B cell (primary cell): ENCODE results near the gene AKR1B15. TPM values are rescaled to one million over a fixed set of nuclear protein-coding genes. Genes with fewer than 3 reads are reported as not detected.

Experiments used
- ATAC-seq: fragments of 200-7000 bp; cut with Tn5 transposase; one replicate; pipeline ENCODE4 v1.10.0; 2021; ENCODE audit warnings: low read depth, mild to moderate bottlenecking, moderate number of reproducible peaks, moderate library complexity
- CTCF ChIA-PET: fragments of 350-600 bp; sonication (Branson Sonifier 250); formaldehyde crosslinking; loops from one replicate; lab custom pipeline; 2021; ENCODE audit warnings: antibody characterized with exemption, inconsistent platforms; lab: Charles Lee
- POLR2A ChIA-PET: fragments of 350-600 bp; sonication (Branson Sonifier 250); formaldehyde crosslinking; loops from one replicate; lab custom pipeline; 2021; ENCODE audit warnings: antibody characterized with exemption; lab: Charles Lee
- DNase-seq: peaks from one replicate; pipeline ENCODE4 v3.0.0; 2013
- H2AFZ ChIP-seq: 2 replicates; pipeline ENCODE4 v1.6.1; 2012; ENCODE audit warnings: mild to moderate bottlenecking, low read depth, low read length; ENCODE audit not compliant: insufficient read depth, poor library complexity, severe bottlenecking
- H3K27ac ChIP-seq, 2 donors: 1 replicate in 1 of 2; 2 replicates in 1 of 2; pipeline ENCODE4 v1.5.1; 2012 to 2013; ENCODE audit warnings: low read length in 2 of 2, mild to moderate bottlenecking in 2 of 2, moderate library complexity in 1 of 2
- H3K27me3 ChIP-seq, 4 experiments: fragments of 200-600 bp in 1 of 4; sonication (generic) in 1 of 4; replicated peaks in 1 of 4; 1 replicate in 2 of 4; 2 replicates in 2 of 4; pipeline versions ENCODE4 v1.6.1 to v1.7.0; 2013 to 2016; ENCODE audit warnings: low read length in 3 of 4, mild to moderate bottlenecking in 2 of 4, mixed read lengths in 1 of 4, moderate library complexity in 1 of 4; ENCODE audit not compliant: insufficient read depth in 4 of 4, control insufficient read depth in 3 of 4; ENCODE audit errors: control extremely low read depth in 1 of 4
- H3K36me3 ChIP-seq, 2 experiments: replicated peaks in 1 of 2; 1 replicate in 1 of 2; 2 replicates in 1 of 2; pipeline versions ENCODE4 v1.6.1 to v1.7.1; 2013; ENCODE audit warnings: low read length in 1 of 2; ENCODE audit not compliant: insufficient read depth in 2 of 2, control insufficient read depth in 1 of 2; ENCODE audit errors: control extremely low read depth in 1 of 2, extremely low read depth in 1 of 2
- H3K4me1 ChIP-seq, 2 donors: fragments of 200-600 bp in 1 of 2; sonication (generic) in 1 of 2; 1 replicate in 1 of 2; 2 replicates in 1 of 2; pipeline versions ENCODE4 v1.5.1 to v1.6.1; 2013 to 2017; ENCODE audit warnings: low read length in 2 of 2; ENCODE audit not compliant: control insufficient read depth in 2 of 2, insufficient read depth in 2 of 2
- H3K4me2 ChIP-seq: replicated peaks from 2 replicates; pipeline ENCODE3; 2012; ENCODE audit warnings: mild to moderate bottlenecking, low read depth, low read length; ENCODE audit not compliant: poor library complexity, severe bottlenecking
- H3K4me3 ChIP-seq, 5 experiments: fragments of 200-600 bp in 1 of 5; sonication (generic) in 1 of 5; 1 replicate in 3 of 5; 2 replicates in 2 of 5; pipeline versions ENCODE4 v1.5.1 to v1.7.0; 2011 to 2016; ENCODE audit warnings: low read length in 4 of 5, mild to moderate bottlenecking in 4 of 5, low read depth in 2 of 5, control low read depth in 1 of 5, moderate library complexity in 1 of 5; ENCODE audit not compliant: insufficient read depth in 1 of 5; ENCODE audit errors: control extremely low read depth in 1 of 5, extremely low read depth in 1 of 5
- H3K79me2 ChIP-seq: fragments of 200-600 bp; sonication (generic); one replicate; pipeline ENCODE4 v1.6.0; 2016; ENCODE audit warnings: low read length; ENCODE audit not compliant: control insufficient read depth, insufficient read depth
- H3K9ac ChIP-seq: fragments of 200-600 bp; sonication (generic); 2 replicates; pipeline ENCODE4 v1.6.1; 2017; ENCODE audit warnings: mild to moderate bottlenecking, low read length, moderate library complexity
- H3K9me3 ChIP-seq, 3 donors: one replicate each; pipeline versions ENCODE4 v1.6.1 to v1.7.1; 2013; ENCODE audit warnings: low read length in 2 of 3; ENCODE audit not compliant: control insufficient read depth in 2 of 3, insufficient read depth in 1 of 3; ENCODE audit errors: control extremely low read depth in 1 of 3
- H4K20me1 ChIP-seq: 2 replicates; pipeline ENCODE4 v1.6.0; 2012; ENCODE audit warnings: mild to moderate bottlenecking, low read length; ENCODE audit not compliant: insufficient read depth, control insufficient read depth, poor library complexity, severe bottlenecking
- H3K27ac Mint-ChIP-seq: one replicate; pipeline ENCODE4 v1.8.0; 2021; ENCODE audit warnings: mixed read lengths
- H3K27me3 Mint-ChIP-seq: one replicate; pipeline ENCODE4 v1.8.0; 2021; ENCODE audit warnings: mixed read lengths
- H3K4me1 Mint-ChIP-seq: one replicate; pipeline ENCODE4 v1.8.0; 2021; ENCODE audit warnings: mixed read lengths
- H3K4me3 Mint-ChIP-seq: one replicate; pipeline ENCODE4 v1.8.0; 2021; ENCODE audit warnings: mixed read lengths
- H3K9me3 Mint-ChIP-seq: one replicate; pipeline ENCODE4 v1.8.0; 2022; ENCODE audit warnings: mixed read lengths; ENCODE audit not compliant: insufficient read depth
- EZH2 ChIP-seq: IDR thresholded peaks from 2 replicates; pipeline ENCODE4 v1.6.1; 2012; ENCODE audit warnings: borderline replicate concordance, low read depth, mild to moderate bottlenecking, moderate library complexity, low read length; ENCODE audit not compliant: insufficient read depth, poor library complexity, severe bottlenecking
- WGBS: methylation state at CpG from one replicate; pipeline ENCODE4 v1.1.5; 2013; ENCODE audit warnings: missing lambda C conversion rate; ENCODE audit not compliant: insufficient coverage; 5-methylcytosine and 5-hydroxymethylcytosine counted together
- intact Hi-C: fragments of 100-400 bp; cut with micrococcal nuclease; formaldehyde crosslinking; loops from one replicate; pipeline ENCODE4 v1.10.0; 2022
- polyA plus RNA-seq: library from polyadenylated mRNA; depleted of rRNA; stranded (reverse); fragments of >200 nt; gene quantifications from 2 replicates; pipeline ENCODE4 v1.2.3, GENCODE V29; 2012
- total RNA-seq, 2 donors: library from RNA; stranded (reverse); fragments of 120-200 nt in 1 of 2; gene quantifications; 1 replicate in 1 of 2; 2 replicates in 1 of 2; pipeline versions ENCODE4 v1.2.3 to v1.2.4, GENCODE V29; 2013 to 2022
- TF ChIP-seq, protein P1 (sequence below): fragments of 200-600 bp; IDR thresholded peaks from one replicate; pipeline ENCODE4 v1.8.0; 2022; ENCODE audit warnings: antibody characterized with exemption, mild to moderate bottlenecking

The AKR1B15 gene
- total and polyA plus RNA-seq, 2 donors (not counting 1 experiment from before 2014, with no cell fraction given), result not detected

DNA sequence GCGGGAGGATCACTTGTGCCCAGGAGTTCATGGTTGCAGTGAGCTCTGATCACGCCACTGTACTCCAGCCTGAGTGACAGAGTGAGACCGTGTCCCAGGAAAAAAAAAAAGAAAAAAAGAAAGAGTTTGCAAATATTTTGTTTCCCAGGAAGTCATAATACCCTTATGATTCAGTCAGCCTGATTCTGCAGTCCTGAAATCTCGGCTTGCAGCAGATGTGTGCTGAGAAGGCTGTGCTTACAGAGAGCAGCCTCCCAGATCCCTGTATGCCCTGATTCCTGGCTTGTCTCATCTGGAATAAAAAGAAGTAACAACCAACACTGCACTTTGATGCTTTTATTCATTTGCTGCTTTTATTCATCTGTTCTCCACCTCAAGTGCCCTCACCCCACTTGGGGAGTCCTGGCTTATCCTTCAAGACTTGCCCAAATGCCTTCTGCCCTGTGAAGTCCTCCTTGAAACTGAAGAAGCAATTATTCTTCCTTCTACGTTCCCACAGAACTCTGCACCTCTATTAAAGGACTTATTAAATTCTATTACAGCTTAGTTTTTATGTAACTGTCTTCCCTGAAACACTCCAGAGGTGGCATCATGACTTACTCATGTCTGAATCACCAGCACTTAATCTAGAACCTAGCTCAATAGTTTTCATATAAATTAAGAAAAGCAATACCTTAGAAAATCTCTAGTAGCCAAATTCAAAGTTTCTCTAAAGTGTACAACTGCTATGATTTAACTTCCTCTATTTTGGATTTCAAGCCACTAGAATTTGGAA is 70.0 kb downstream of the AKR1B15 start:
- POLR2A ChIA-PET, result no interaction called here
- intact Hi-C loops, result no loop called here
- no peaks in the 10 kb centered on the region for H3K4me1 Mint-ChIP-seq
- peaks cover 44% of the 10 kb centered on the region for H3K27me3 Mint-ChIP-seq
- no peaks in the 10 kb centered on the region for H3K9me3 Mint-ChIP-seq
- no peak for ATAC-seq
- no peak overlapping the region for H3K27ac ChIP-seq
- no peak overlapping the region for H2AFZ ChIP-seq
- peaks cover 0 to 8% (median 3%) of the 10 kb centered on the region in 4 experiments for H3K27me3 ChIP-seq
- H3K9ac ChIP-seq, result no peak overlapping the region
- no peak overlapping the region for H3K4me2 ChIP-seq
- no peaks in the 10 kb centered on the region for H3K4me1 ChIP-seq
- no peaks in the 10 kb centered on the region for H3K79me2 ChIP-seq
- 83% methylated on average over 4 of the region's 5 CpGs for WGBS
- no peak overlapping the region for H3K27ac Mint-ChIP-seq
- H3K4me3 ChIP-seq, result no peak overlapping the region
- DNase-seq, result no peak
- TF ChIP-seq, protein P1, sequence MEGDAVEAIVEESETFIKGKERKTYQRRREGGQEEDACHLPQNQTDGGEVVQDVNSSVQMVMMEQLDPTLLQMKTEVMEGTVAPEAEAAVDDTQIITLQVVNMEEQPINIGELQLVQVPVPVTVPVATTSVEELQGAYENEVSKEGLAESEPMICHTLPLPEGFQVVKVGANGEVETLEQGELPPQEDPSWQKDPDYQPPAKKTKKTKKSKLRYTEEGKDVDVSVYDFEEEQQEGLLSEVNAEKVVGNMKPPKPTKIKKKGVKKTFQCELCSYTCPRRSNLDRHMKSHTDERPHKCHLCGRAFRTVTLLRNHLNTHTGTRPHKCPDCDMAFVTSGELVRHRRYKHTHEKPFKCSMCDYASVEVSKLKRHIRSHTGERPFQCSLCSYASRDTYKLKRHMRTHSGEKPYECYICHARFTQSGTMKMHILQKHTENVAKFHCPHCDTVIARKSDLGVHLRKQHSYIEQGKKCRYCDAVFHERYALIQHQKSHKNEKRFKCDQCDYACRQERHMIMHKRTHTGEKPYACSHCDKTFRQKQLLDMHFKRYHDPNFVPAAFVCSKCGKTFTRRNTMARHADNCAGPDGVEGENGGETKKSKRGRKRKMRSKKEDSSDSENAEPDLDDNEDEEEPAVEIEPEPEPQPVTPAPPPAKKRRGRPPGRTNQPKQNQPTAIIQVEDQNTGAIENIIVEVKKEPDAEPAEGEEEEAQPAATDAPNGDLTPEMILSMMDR, result no peak
- no peak for TF ChIP-seq EZH2
- no peak overlapping the region for H3K4me3 Mint-ChIP-seq
- no peaks in the 10 kb centered on the region for H3K36me3 ChIP-seq
- CTCF ChIA-PET, result interaction anchor here (1.5 to 1.7 kb wide), 3 partner anchors 11 to 16 kb away, joined by 4 to 6 read pairs (median 5); no protein-coding TSS in a partner anchor
- H4K20me1 ChIP-seq, result no peaks in the 10 kb centered on the region
- H3K9me3 ChIP-seq, result no peaks in the 10 kb centered on the region
